H9 (cell line): ENCODE results near the gene OR10H2. TPM values are rescaled to one million over a fixed set of nuclear protein-coding genes. Genes with fewer than 3 reads are reported as not detected.

Experiments
- DNase-seq: peaks from one replicate; pipeline ENCODE4 v3.0.0-alpha.2; 2017
- H2AFZ ChIP-seq: one replicate; pipeline ENCODE4 v1.6.1; 2013; ENCODE audit warnings: mild to moderate bottlenecking, low read length, control low read depth, moderate library complexity
- H2AK5ac ChIP-seq: 2 replicates; pipeline ENCODE4 v1.6.1; 2013; ENCODE audit warnings: low read length, control low read depth, mixed read lengths; ENCODE audit not compliant: insufficient read length
- H2BK120ac ChIP-seq: one replicate; pipeline ENCODE4 v1.6.1; 2013; ENCODE audit warnings: low read depth, mild to moderate bottlenecking, low read length, control low read depth, inconsistent platforms; ENCODE audit not compliant: poor library complexity, severe bottlenecking
- H2BK12ac ChIP-seq: 2 replicates; pipeline ENCODE4 v1.6.1; 2013; ENCODE audit warnings: low read length, control low read depth, mixed read lengths, low read depth; ENCODE audit not compliant: insufficient read length
- H2BK15ac ChIP-seq: 2 replicates; pipeline ENCODE4 v1.6.1; 2013; ENCODE audit warnings: low read depth, low read length, control low read depth
- H2BK20ac ChIP-seq: one replicate; pipeline ENCODE4 v1.6.1; 2013; ENCODE audit warnings: low read depth, mild to moderate bottlenecking, low read length, control low read depth, inconsistent platforms; ENCODE audit not compliant: poor library complexity, severe bottlenecking
- H2BK5ac ChIP-seq: 2 replicates; pipeline ENCODE4 v1.6.1; 2013; ENCODE audit warnings: low read length, control low read depth, mixed read lengths; ENCODE audit not compliant: insufficient read length
- H3K14ac ChIP-seq: 2 replicates; pipeline ENCODE4 v1.6.1; 2013; ENCODE audit warnings: low read length, control low read depth; ENCODE audit not compliant: insufficient read depth
- H3K18ac ChIP-seq: 2 replicates; pipeline ENCODE4 v1.6.1; 2013; ENCODE audit warnings: low read depth, mild to moderate bottlenecking, mixed read lengths, low read length, control low read depth; ENCODE audit not compliant: insufficient read length
- H3K23ac ChIP-seq: 2 replicates; pipeline ENCODE4 v1.6.1; 2013; ENCODE audit warnings: low read length, control low read depth, mixed read lengths, low read depth; ENCODE audit not compliant: insufficient read length
- H3K23me2 ChIP-seq: 2 replicates; pipeline ENCODE4 v1.6.1; 2013; ENCODE audit warnings: low read depth, mild to moderate bottlenecking, mixed read lengths, low read length, control low read depth; ENCODE audit not compliant: insufficient read length, poor library complexity, severe bottlenecking
- H3K27ac ChIP-seq: 2 replicates; pipeline ENCODE4 v1.5.1; 2013; ENCODE audit warnings: low read length, control low read depth, mixed read lengths, low read depth; ENCODE audit not compliant: insufficient read length
- H3K27me3 ChIP-seq: 2 replicates; pipeline ENCODE4 v1.6.1; 2013; ENCODE audit warnings: low read length, control low read depth, inconsistent platforms; ENCODE audit not compliant: insufficient read depth
- H3K4ac ChIP-seq: 2 replicates; pipeline ENCODE4 v1.6.1; 2013; ENCODE audit warnings: low read depth, mild to moderate bottlenecking, control low read depth, inconsistent platforms, low read length, moderate library complexity
- H3K4me1 ChIP-seq: 2 replicates; pipeline ENCODE4 v1.6.1; 2013; ENCODE audit warnings: low read length, control low read depth, inconsistent platforms; ENCODE audit not compliant: insufficient read depth
- H3K4me2 ChIP-seq: 2 replicates; pipeline ENCODE4 v1.6.1; 2013; ENCODE audit warnings: low read length, control low read depth, mixed read lengths; ENCODE audit not compliant: insufficient read length, insufficient read depth
- H3K56ac ChIP-seq: 2 replicates; pipeline ENCODE4 v1.6.1; 2013; ENCODE audit warnings: low read depth, mild to moderate bottlenecking, mixed read lengths, low read length, control low read depth; ENCODE audit not compliant: insufficient read length
- H3K79me1 ChIP-seq: 2 replicates; pipeline ENCODE4 v1.6.1; 2013; ENCODE audit warnings: low read depth, mild to moderate bottlenecking, moderate library complexity, low read length, control low read depth, inconsistent platforms; ENCODE audit not compliant: insufficient read depth, poor library complexity, severe bottlenecking
- H3K79me2 ChIP-seq: 2 replicates; pipeline ENCODE4 v1.6.1; 2013; ENCODE audit warnings: low read length, control low read depth, inconsistent platforms; ENCODE audit not compliant: insufficient read depth
- H3K9ac ChIP-seq: 2 replicates; pipeline ENCODE4 v1.6.1; 2013; ENCODE audit warnings: low read length, control low read depth, mixed read lengths; ENCODE audit not compliant: insufficient read length; ENCODE audit errors: extremely low read depth
- H3K9me3 ChIP-seq: one replicate; pipeline ENCODE4 v1.6.1; 2013; ENCODE audit warnings: low read depth, low read length, inconsistent platforms; ENCODE audit not compliant: control insufficient read depth
- H3T11ph ChIP-seq: one replicate; pipeline ENCODE4 v1.6.1; 2013; ENCODE audit warnings: mild to moderate bottlenecking, low read length, control low read depth, inconsistent platforms
- H4K20me1 ChIP-seq: one replicate; pipeline ENCODE4 v1.6.1; 2013; ENCODE audit not compliant: control insufficient read depth, insufficient read length, insufficient read depth
- H4K5ac ChIP-seq: 2 replicates; pipeline ENCODE4 v1.6.1; 2013; ENCODE audit warnings: low read depth, mild to moderate bottlenecking, mixed read lengths, low read length, control low read depth; ENCODE audit not compliant: insufficient read length
- H4K8ac ChIP-seq: replicated peaks from 2 replicates; pipeline ENCODE4 v1.6.1; 2013; ENCODE audit warnings: low read length, control low read depth, mixed read lengths, low read depth; ENCODE audit not compliant: insufficient read length
- H4K91ac ChIP-seq: 2 replicates; pipeline ENCODE4 v1.6.1; 2013; ENCODE audit warnings: low read depth, mild to moderate bottlenecking, moderate library complexity, mixed read lengths, low read length, control low read depth; ENCODE audit not compliant: insufficient read length
- H3K27ac Mint-ChIP-seq, 3 experiments: 2 replicates in 2 of 3; 3 replicates in 1 of 3; pipeline ENCODE4 v1.8.0; 2020 to 2021; ENCODE audit warnings: mixed read lengths in 3 of 3, mild to moderate bottlenecking in 1 of 3, moderate library complexity in 1 of 3
- H3K27me3 Mint-ChIP-seq: 2 replicates; pipeline ENCODE4 v1.8.0; 2021; ENCODE audit warnings: low read depth, mild to moderate bottlenecking, moderate library complexity, mixed read lengths
- H3K36me3 Mint-ChIP-seq, 3 experiments: 2 replicates in 2 of 3; 3 replicates in 1 of 3; pipeline ENCODE4 v1.8.0; 2020 to 2021; ENCODE audit warnings: low read depth in 3 of 3, mixed read lengths in 3 of 3; ENCODE audit not compliant: insufficient read depth in 1 of 3
- H3K4me1 Mint-ChIP-seq, 2 experiments: 2 replicates each; pipeline ENCODE4 v1.8.0; 2020; ENCODE audit warnings: mixed read lengths in 2 of 2
- H3K4me3 Mint-ChIP-seq, 2 experiments: 2 replicates in 1 of 2; 3 replicates in 1 of 2; pipeline ENCODE4 v1.8.0; 2020 to 2021; ENCODE audit warnings: mild to moderate bottlenecking in 2 of 2, mixed read lengths in 2 of 2, moderate library complexity in 1 of 2
- H3K9me3 Mint-ChIP-seq, 2 experiments: 2 replicates in 1 of 2; 3 replicates in 1 of 2; pipeline ENCODE4 v1.8.0; 2020; ENCODE audit warnings: mild to moderate bottlenecking in 2 of 2, mixed read lengths in 2 of 2, moderate library complexity in 1 of 2
- WGBS: extraction: QIAGEN DNeasy Blood & Tissue Kit; methylation state at CpG from one replicate; pipeline ENCODE4 v1.1.7; 2013; ENCODE audit warnings: missing lambda C conversion rate, low lambda C conversion rate, mixed read lengths; ENCODE audit not compliant: insufficient read length; ENCODE audit errors: extremely low coverage; 5-methylcytosine and 5-hydroxymethylcytosine counted together
- total RNA-seq: library from RNA; stranded (reverse); gene quantifications from 2 replicates; pipeline ENCODE4 v1.2.1, GENCODE V29; 2021
- TF ChIP-seq, protein P1 (sequence below): fragments of 200-600 bp; sonication (generic); conservative IDR thresholded peaks from 3 replicates; pipeline ENCODE4 v1.8.0; 2021; ENCODE audit warnings: antibody characterized with exemption, mild to moderate bottlenecking

The OR10H2 gene
- total RNA-seq, 1 experiment from 2014 or later = not detected

GRCh38 chr19:15775249-15775648, 47.4 kb downstream of the OR10H2 start:
- peaks cover 88 to 95% of the 10 kb centered on the region in 2 experiments for H3K9me3 Mint-ChIP-seq
- H3K23ac ChIP-seq = no peak overlapping the region

More at GRCh38 chr19:15775249-15775648, 47.4 kb downstream of the OR10H2 start:
- Histone ChIP-seq H4K20me1 (no peaks in the 10 kb centered on the region), H2BK15ac (no peak overlapping the region), H3K27ac (no peak overlapping the region), H2BK12ac (no peak overlapping the region), H2AFZ (no peak overlapping the region), H3K4me1 (no peaks in the 10 kb centered on the region), H3K4me2 (no peak overlapping the region), H3K79me1 (no peaks in the 10 kb centered on the region), H3T11ph (no peak overlapping the region), H2AK5ac (no peak overlapping the region), H3K56ac (no peak overlapping the region), H3K9me3 (peaks cover 92% of the 10 kb centered on the region), H3K14ac (no peak overlapping the region), H4K91ac (no peak overlapping the region), H3K23me2 (no peaks in the 10 kb centered on the region), H2BK20ac (no peak overlapping the region), H3K18ac (no peak overlapping the region), H3K9ac (no peak overlapping the region), H4K5ac (no peak overlapping the region), H4K8ac (no peak overlapping the region), H3K79me2 (no peaks in the 10 kb centered on the region), H2BK120ac (no peak overlapping the region), H3K4ac (no peak overlapping the region), H2BK5ac (no peak overlapping the region), H3K27me3 (no peaks in the 10 kb centered on the region)
- peaks cover 2% of the 10 kb centered on the region for H3K27me3 Mint-ChIP-seq
- DNase-seq = no peak
- H3K4me1 Mint-ChIP-seq = no peaks in the 10 kb centered on the region
- TF ChIP-seq, protein P1, sequence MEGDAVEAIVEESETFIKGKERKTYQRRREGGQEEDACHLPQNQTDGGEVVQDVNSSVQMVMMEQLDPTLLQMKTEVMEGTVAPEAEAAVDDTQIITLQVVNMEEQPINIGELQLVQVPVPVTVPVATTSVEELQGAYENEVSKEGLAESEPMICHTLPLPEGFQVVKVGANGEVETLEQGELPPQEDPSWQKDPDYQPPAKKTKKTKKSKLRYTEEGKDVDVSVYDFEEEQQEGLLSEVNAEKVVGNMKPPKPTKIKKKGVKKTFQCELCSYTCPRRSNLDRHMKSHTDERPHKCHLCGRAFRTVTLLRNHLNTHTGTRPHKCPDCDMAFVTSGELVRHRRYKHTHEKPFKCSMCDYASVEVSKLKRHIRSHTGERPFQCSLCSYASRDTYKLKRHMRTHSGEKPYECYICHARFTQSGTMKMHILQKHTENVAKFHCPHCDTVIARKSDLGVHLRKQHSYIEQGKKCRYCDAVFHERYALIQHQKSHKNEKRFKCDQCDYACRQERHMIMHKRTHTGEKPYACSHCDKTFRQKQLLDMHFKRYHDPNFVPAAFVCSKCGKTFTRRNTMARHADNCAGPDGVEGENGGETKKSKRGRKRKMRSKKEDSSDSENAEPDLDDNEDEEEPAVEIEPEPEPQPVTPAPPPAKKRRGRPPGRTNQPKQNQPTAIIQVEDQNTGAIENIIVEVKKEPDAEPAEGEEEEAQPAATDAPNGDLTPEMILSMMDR = no peak
- no CpG with 5 or more reads among the region's 2 CpGs for WGBS
- no peak overlapping the region for H3K27ac Mint-ChIP-seq
- peaks cover 9 to 51% (median 15%) of the 10 kb centered on the region in 3 experiments; a peak in 6 of 7 replicates for H3K36me3 Mint-ChIP-seq
- H3K4me3 Mint-ChIP-seq = no peak overlapping the region
